Hematopoietic multipotent progenitor cell treated with erythropoietin and hydrocortisone succinate and interleukin-3 and kit ligand, for 8 days (in vitro differentiated cells): Measurements from ENCODE around the gene LTF.
A peak's percentile ranks its signal among the peaks of the same experiment; 100 is the strongest.

Source experiments
- DNase-seq: peaks from one replicate; pipeline ENCODE4 v3.0.0-alpha.2; 2015

LTF gene

DNA sequence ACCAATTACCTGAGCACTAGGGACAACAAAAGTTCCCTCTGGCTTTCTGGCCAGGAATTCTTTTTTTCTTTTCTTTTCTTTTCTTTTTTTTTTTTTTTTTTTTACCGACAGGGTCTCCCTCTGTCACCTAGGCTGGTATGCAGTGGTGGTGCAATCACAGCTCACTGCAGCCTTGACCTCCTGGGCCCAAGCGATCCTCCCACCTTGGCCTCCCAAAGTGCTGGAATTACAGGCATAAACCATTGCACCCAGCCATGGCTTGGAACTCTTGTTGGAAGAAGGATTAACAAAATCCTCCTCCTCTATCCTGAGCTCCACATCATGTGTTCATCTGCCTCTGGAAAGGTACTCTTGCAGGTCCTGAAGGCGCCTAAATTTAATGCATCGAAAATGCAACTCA is 2.9 kb upstream of the LTF start:
- no peak for DNase-seq

DNA sequence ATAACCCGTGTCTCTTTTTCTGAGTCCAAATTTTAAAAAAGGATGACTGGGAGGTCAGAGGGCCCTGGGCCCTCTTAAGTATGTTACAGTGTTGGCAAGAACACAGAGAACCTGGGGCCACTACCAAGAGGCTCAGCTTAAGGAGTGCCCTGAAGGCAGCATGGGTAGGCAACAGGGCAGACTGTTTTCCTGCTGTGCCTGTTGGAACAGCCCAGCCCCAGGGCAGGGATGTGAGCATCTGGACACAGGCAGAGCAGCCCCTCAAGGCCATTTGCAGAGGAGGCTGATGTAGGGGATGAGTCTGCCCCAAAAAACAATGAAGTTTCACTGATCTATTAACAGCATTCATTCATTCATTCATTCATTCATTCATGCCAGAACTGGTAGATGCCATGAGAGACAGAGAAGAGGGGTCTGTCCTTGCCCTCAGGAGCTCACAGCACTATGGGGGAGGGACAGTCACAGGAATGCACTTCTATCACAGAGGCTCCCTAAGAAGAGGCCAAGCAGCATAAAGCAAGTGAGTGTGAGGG is 2.2 kb upstream of the LTF start:
- DNase-seq, result no peak

DNA sequence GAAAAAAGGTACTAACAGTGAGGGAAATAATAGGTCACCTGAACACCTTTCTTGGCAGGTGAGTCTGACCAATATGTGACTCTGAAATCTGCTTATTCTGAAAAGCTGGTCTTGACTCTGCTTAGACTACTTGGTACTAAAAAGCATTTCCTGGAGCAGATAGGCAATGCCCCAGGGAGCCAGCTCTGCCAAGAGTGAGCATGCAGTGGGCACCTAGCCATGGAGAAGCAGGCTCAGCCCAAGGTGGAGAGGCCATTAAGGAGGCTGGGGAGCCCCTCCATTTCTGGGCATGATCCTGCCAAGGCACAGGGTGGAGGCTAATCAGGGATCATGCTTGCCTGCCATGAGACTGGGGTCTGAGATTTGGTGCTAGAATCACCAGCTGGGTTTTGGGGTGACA is 1.6 kb upstream of the LTF start:
- no peak for DNase-seq

DNA sequence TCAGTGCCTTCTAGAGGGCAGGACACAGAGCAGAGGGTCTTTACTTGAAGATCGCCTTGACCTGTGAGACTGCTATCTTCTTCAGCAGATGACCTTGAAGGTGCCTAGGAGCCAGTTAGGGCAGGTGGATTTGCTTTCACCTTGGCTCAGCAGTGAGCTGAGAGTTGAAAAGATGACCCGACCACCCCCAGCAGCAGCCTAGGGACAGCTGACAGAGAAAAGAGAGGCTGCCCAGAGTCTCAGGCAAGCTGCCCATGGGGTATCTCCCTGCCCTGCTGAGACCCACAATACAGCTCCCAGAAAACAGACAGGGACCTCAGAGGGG is 453 bp upstream of the LTF start:
- no peak for DNase-seq

DNA sequence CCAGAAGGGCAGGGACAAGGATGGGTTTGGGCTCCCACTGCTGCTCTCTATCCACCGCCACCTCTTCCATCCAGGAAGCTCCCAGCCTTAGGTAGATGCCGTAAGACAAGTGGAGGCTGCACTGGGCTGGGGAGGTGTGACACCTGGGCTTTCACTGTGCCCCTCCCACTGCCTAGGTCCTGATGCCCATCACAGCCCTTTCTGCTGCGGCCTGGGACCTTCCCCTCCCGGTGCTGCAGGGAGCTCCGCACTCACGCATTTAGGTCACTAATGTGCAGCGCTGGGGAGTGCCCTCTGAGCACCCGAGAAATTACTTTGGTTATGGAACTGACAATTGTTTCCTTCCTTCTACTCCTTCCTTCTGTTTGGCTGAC is 850 bp downstream of the LTF start:
- no peak for DNase-seq

GRCh38 chr3:46463120-46463867 is 1.4 kb downstream of the LTF start:
- no peak for DNase-seq

DNA sequence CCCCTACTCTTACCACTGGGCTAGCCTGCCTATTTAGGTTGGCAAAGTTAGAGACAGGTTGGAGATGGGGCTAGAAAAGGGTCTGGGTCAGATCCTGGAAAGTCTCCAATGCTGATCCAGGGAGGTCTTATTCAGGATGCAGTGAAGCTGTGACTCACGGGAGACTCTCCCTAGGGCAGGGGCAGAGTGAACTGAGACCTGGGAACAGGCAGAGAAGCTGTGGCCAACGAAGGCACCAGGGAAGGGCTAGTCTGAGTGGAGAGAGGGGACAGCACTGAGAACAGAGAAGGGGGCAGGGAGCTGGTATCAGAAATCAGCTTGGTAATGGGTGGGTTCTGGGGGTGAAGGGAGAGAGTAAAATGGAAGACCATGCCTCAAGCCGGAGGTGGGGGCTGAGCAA is 2.2 kb downstream of the LTF start:
- DNase-seq, result no peak

DNA sequence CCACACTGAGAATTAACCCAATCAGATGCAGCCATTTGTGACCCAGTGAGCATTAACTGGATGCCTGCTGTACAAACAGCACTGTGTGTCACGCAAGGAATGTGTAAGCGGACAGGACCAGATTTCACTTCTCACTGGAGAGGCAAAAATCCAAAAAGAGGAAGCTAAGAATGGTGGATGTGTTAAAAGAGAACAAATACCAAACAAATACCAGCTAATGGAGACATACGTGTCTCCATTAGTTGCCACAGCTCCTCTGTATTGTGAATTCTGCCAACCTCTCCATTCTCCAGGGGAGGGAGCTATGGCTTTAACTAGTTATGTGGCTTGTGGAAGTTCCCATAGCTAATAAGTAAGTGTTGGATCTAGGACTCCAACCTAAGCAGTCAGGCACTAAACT is 2.6 kb downstream of the LTF start:
- DNase-seq, result peak; percentile 33

DNA sequence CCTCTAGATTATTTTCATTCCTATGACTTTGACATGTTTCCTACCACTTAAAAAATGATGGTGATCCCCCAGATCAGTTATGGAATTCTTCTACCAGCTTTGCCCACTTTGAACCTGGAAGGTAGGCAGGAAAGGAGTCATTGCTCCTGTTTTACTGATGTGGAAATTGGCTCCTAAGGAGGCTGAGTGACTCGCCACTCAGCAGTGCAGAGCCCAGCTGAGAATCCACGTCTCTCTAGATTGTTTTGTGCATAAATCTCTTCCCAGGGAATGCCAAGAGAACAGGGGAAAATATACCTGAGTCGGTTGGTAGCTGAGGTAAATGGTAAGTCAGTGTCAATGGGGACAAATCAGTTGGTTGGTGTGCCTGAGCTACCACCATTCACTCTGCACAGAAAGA is 4.7 kb downstream of the LTF start:
- no peak for DNase-seq

DNA sequence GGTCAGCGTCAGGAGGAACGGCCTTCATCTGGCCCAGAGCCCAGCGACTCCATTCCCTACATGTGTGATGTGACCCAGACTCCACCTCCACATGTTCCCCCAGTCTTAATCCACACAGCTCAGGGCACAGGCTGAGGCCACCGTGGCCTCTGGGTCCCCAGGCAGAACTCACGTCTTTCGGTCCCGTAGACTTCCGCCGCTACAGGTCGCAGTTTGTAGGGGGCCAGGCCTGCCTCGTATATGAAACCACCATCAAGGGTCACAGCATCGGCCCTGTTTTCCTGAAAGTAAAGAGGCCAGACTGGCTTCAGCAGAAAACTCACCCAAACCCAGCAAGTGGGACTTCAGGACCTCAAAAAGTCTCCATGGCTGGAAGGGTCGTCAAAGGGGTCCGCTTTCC is 8.6 kb downstream of the LTF start:
- DNase-seq, result no peak

DNA sequence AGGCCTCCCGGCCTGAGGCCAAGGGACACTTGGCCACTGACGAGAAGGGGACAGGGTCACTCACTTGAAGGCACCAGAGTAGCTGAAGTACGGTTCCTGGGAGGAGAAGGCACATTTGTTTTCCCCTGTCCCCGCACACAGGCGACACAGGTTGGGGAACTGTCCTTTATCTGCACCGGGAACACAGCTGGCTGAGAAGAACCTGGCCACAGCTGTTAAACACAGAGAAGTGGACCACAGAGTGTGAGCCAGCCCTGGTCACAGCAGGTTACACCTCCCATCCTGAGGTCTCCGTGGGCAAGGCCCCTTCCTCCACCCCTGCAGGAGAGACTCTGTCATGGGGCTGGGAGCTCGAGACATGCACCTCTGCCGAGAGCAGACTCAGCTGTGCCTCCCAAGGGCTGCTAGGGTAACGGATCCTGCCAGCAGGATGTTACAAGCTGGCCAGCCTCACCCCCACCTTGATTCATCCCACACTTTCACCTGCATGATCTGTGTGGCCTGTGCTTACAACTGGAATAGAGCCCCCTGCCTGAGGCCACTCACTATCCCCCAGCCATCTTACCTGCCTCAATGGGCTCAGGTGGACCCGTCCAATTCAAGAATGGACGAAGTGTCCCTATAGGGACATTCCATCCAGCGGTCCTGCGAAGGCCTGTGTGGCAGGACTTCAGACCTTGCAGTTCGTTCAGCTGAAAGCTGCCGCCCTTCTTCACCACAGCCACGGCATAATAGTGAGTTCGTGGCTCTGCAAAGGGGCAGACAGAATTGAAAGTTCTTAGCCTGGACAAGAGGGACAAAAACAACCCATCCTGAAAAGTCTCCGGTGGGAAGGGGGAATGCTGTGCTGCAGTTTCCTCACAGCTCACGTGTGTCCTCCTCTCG is 9.2 kb downstream of the LTF start:
- DNase-seq, result no peak

DNA sequence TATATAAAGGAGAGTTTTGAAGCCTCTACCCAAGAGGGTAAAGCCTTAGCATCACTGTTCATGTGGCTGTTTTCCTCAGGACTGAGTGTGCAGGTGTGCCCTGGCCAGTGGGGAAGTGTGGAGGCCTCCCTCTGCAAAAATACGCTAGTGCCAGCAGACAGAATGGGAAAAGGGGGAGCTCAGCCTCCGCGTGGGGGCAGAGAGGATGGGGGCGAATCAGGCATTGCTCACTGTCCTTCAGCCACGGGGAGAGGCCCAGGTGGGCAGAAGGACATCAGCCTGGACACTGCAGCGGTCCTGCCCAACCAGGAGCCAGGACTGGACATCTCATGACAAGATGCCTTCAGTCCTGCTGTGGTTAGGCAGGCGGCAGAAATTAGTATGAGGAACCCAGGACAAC is 10.1 kb downstream of the LTF start:
- DNase-seq, result no peak

DNA sequence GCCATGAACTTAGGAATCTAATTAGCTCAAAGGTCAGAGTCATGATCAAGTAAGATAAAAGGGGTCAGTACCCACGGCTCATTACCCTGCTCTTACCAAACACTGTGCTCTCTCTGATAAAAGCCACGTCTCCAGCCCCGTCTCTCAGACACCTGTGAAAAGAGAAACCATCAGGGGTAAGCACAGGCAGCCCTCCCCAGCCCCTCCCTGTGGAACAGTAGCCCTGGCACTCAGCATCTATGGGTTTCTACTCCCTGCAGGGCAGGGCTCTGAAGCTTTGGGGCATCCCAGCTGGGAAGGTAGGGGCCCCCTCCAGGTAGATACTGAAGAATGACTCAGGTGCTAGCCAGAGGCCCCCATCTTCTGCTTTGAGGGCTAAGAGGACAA is 10.5 kb downstream of the LTF start:
- DNase-seq, result no peak

DNA sequence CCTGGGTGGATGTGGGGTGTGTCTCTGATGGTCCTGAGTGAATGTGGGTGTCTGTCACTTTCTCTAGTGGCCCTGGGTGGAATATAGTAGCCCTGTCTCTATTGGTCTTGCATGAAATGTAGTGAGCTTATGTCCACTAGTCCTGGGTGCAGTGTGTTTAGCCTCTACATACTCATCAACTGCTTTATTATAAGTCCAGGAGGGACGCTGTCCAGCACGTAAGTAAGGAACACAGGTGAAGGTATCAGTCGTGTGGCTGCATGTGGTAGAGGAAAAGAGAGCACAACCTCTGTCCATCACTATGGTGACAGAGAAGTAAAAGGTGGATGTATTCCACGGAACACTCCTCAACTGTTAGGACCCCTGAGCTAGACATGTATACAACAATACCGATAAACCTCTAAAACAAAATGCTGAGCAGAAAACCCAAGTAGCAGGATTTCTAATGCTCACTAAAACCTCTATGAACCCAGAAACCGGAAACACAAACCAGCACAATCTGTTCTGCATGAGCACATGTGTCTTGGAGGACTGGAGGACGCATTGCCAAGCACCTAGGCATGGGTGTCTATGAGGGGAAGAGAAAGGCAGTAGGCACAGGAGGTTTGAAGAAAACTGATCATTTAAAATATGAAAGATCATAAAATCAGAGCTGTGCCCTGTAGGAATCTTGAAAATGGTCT is 11.0 kb downstream of the LTF start:
- DNase-seq, result no peak

DNA sequence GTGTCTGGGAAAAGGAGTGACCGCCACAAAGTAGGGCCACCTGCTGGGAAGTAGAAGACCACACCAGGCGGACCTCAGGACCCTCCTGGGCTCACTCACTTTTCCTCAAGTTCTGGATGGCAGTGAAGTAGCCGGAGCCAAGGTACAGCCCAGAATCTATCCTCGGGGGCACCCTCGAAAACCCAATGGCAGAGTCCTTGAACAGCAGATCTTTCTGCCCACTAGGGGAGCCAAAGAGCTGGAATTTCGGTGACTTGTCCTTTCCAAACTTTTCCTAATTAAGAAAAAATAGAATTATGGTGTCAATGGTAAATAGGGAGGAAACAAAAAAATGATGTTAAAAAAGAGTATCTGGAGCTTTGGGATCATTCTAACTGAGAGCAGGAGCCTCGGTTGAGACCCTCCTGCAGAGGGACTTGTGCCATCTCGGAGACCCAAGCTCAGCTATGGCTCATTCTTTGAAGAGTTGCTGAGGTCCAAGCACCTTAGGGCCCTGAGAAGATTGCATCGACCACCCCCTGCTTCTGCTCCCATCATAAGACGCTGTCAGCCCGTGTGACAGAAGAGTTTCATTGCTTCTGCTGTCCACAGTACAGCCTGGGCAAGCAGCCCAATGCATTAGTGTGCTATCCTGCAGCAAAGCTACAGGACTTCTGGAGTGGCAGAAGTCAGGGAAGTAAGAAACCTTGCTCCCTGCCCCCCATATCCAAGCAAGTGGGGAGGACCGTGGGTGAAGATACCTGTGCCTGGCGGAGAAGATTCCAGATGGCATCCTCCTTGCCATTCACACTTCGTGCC is 14.8 kb downstream of the LTF start:
- DNase-seq, result peak; percentile 43

DNA sequence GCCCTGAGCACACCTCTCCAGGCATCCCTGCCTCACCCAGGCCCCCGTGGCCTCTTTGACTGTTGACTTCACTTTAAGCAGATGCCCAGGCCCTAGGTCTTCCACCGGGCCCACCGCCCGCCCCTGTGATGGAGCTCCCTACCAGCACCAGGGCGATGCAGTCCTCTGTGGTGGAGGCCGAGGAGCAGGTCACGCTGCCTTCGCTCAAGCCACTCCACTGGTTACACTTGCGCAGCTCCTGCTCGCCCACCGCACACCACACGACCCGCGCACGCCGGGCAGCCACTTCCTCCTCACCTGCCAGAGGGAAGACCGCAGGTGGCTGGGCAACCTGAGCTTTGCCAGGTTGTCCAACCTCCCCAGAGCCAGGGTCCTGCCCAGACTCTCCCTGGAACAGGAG is 16.0 kb downstream of the LTF start:
- DNase-seq, result no peak

- DNase-seq, result no peak
Observed at GRCh38 chr3:46447228-46447985, 17.3 kb downstream of the LTF start.

DNA sequence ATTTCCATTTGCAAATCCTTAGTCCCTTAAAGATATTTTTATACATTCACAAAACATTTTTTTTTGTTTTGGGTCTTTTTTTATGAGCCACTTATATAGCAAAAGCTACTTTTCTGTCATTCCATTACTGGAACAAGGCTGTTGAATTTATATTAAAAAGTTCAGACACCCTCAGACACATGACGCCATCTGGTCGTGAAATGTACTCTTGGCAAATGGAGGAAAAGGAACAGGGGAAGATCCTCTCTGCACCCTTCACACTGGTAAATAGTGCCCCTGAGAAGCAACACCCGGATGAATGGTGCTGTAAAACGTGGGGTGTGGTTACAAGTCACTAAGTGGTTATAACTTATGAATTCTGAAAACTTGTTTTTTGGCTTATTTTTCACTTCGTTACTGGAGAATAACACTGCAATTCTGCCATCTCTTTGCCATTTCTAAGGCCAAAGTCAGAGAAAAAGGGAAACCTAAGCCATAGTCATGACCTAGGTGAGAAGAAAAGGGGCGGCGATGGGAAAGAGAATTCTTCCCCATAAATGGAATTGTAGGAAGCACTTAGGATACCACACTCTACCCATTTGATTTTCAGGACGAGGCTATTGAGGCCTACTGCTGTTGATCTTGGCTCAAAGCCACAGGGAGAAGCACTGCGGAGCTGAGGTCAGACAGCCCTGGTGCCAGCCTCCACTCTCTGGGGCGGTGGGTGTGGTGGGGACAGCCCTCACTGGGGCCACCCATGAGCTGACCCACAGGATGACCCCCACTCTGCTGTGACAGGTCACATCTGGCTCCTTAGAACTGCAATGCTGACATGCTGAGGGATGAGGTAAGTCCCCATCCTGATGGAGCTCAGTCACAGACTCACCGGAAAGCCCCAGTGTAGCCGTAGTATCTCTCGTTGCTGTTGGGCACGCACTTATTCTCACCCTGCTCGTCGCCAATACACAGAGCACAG is 21.9 kb downstream of the LTF start:
- no peak for DNase-seq

DNA sequence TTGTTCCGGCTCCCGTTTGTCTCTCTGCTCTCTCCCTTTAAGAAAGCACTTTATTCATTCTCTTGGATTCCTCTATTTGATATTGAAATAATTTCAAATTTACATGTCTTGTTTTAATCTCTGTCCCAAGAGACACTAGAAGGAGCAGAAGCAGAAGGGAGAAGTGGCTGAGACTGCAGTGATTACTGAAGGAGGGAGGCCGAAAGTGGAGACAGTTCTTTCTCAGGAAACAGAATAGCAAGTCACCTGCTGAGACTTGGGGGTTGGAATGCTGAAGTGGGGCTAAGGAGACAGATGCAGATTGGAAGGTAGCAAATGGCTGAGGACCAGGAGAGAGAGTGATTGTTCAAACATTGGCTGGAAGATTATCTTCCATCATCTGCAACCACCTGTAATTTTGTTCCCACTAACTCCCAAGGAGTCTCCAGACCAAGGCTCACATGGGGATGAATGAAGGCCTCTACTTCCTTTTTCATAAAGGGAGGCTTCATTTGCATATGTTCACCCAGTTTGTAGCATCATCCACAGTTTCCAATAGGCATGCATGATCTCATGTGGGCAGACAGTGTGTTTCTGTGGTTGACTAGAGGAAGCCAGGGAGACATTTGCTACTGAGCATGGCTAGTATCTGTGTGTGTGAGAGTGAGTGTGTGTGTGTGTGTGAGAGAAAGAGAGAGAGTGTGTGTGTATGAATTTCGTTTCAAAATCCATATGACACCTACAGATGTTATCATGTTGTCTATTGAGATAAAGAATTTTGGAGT is 24.0 kb downstream of the LTF start:
- DNase-seq, result peak; percentile 32

- no peak for DNase-seq
Observed at GRCh38 chr3:46438831-46439230, 25.9 kb downstream of the LTF start.
